GM23248 (cell line): ENCODE data around the gene TRAF2. TPM values are rescaled to one million over a fixed set of nuclear protein-coding genes. Genes with fewer than 3 reads are reported as not detected.
"Not testable (repeated sequence)": the region's sequence is repeated elsewhere in the genome, so short reads cannot be mapped to it uniquely, and the experiment has no call there.

Source experiments
- DNase-seq: peaks from one replicate; pipeline ENCODE4 v3.0.0-alpha.2; 2015
- H2AFZ ChIP-seq: fragments of 200-600 bp; sonication (generic); 2 replicates; pipeline ENCODE4 v1.6.1; 2016; ENCODE audit warnings: antibody characterized with exemption
- H3F3A ChIP-seq: fragments of 200-600 bp; sonication (generic); 2 replicates; pipeline ENCODE4 v1.6.1; 2016; ENCODE audit warnings: mild to moderate bottlenecking, antibody characterized with exemption, mixed run types; ENCODE audit not compliant: insufficient read depth
- H3K27ac ChIP-seq: fragments of 200-600 bp; sonication (generic); 2 replicates; pipeline ENCODE4 v1.5.1; 2016; ENCODE audit warnings: mild to moderate bottlenecking
- H3K27me3 ChIP-seq: fragments of 200-600 bp; sonication (generic); replicated peaks from 2 replicates; pipeline ENCODE4 v1.6.1; 2016; ENCODE audit warnings: mild to moderate bottlenecking; ENCODE audit not compliant: insufficient read depth
- H3K36me3 ChIP-seq: fragments of 200-600 bp; sonication (generic); 2 replicates; pipeline ENCODE4 v1.6.1; 2016; ENCODE audit warnings: low read depth, mild to moderate bottlenecking
- H3K4me1 ChIP-seq: fragments of 200-600 bp; sonication (generic); 2 replicates; pipeline ENCODE4 v1.6.1; 2016; ENCODE audit warnings: mild to moderate bottlenecking; ENCODE audit not compliant: insufficient read depth
- H3K4me2 ChIP-seq: fragments of 200-600 bp; sonication (generic); one replicate; pipeline ENCODE4 v1.6.1; 2016; ENCODE audit warnings: mild to moderate bottlenecking; ENCODE audit not compliant: unreplicated experiment
- H3K4me3 ChIP-seq: fragments of 200-600 bp; sonication (generic); 2 replicates; pipeline ENCODE4 v1.5.1; 2016; ENCODE audit warnings: mild to moderate bottlenecking
- H3K79me2 ChIP-seq: fragments of 200-600 bp; sonication (generic); 2 replicates; pipeline ENCODE4 v1.6.1; 2016; ENCODE audit warnings: mild to moderate bottlenecking; ENCODE audit not compliant: insufficient read depth
- H3K9ac ChIP-seq: fragments of 200-600 bp; sonication (generic); 2 replicates; pipeline ENCODE4 v1.6.1; 2016; ENCODE audit warnings: mild to moderate bottlenecking
- H3K9me2 ChIP-seq: fragments of 200-600 bp; sonication (generic); 2 replicates; pipeline ENCODE4 v1.6.1; 2016; ENCODE audit warnings: mixed run types, mild to moderate bottlenecking, moderate library complexity; ENCODE audit not compliant: insufficient read depth
- H3K9me3 ChIP-seq: fragments of 200-600 bp; sonication (generic); one replicate; pipeline ENCODE4 v1.6.1; 2017; ENCODE audit warnings: low read depth
- H4K20me1 ChIP-seq: fragments of 200-600 bp; sonication (generic); 2 replicates; pipeline ENCODE4 v1.6.0; 2016; ENCODE audit not compliant: insufficient read depth
- EZH2 ChIP-seq: fragments of 200-600 bp; sonication (generic); IDR thresholded peaks from 2 replicates; pipeline ENCODE4 v1.6.1; 2018; ENCODE audit warnings: antibody characterized with exemption, mild to moderate bottlenecking; ENCODE audit not compliant: insufficient read depth, poor library complexity, severe bottlenecking
- EZH2phosphoT487 ChIP-seq: fragments of 200-600 bp; sonication (generic); IDR thresholded peaks from 2 replicates; pipeline ENCODE4 v1.6.1; 2018; ENCODE audit warnings: antibody characterized with exemption, moderate library complexity, mild to moderate bottlenecking, low read depth; ENCODE audit not compliant: insufficient read depth
- WGBS, 2 experiments: methylation state at CpG; one replicate each; pipeline ENCODE4 v1.1.6; 2015 to 2017; ENCODE audit warnings: low lambda C conversion rate in 2 of 2, low coverage in 1 of 2; ENCODE audit errors: missing lambda C conversion rate in 2 of 2; 5-methylcytosine and 5-hydroxymethylcytosine counted together
- in situ Hi-C: fragments of 300-500 bp; cut with MboI; formaldehyde crosslinking; loops from 2 replicates; pipeline ENCODE4 v1.15.0; 2020
- polyA plus RNA-seq: library from polyadenylated mRNA; unstranded; fragments of >200 nt; fragmentation: Nextera tagmentation; extraction: Ambion mirVana; gene quantifications from 2 replicates; pipeline ENCODE4 v1.2.1, GENCODE V29; 2016
- total RNA-seq: library from RNA; depleted of rRNA; stranded (reverse); fragments of >200 nt; shearing (Covaris generic); gene quantifications from 2 replicates; pipeline ENCODE4 v1.2.3, GENCODE V29; 2014

The TRAF2 gene
- total and polyA plus RNA-seq, 2 experiments from 2014 or later: 8.1 to 15.0 TPM

- Histone ChIP-seq H3F3A (no peaks in the 10 kb centered on the region), H3K27ac (no peak overlapping the region), H3K4me1 (peaks cover 15% of the 10 kb centered on the region), H3K9ac (no peak overlapping the region), H3K79me2 (peaks cover 46% of the 10 kb centered on the region), H3K36me3 (peaks cover 6% of the 10 kb centered on the region), H2AFZ (no peak overlapping the region), H3K27me3 (no peaks in the 10 kb centered on the region), H3K9me2 (no peaks in the 10 kb centered on the region), H4K20me1 (no peaks in the 10 kb centered on the region), H3K9me3 (no peaks in the 10 kb centered on the region), H3K4me2 (no peak overlapping the region), H3K4me3 (no peak overlapping the region)
- no peak for DNase-seq
- in situ Hi-C loops: no loop called here
- 92 to 94% methylated on average over 12 of the region's 12 CpGs for WGBS, 2 experiments
- TF ChIP-seq EZH2 (no peak), EZH2phosphoT487 (no peak)
These were observed 22.6 kb upstream of the TRAF2 start for GRCh38 chr9:136863623-136864273.

- no peaks in the 10 kb centered on the region for H3K9me2 ChIP-seq
- no peaks in the 10 kb centered on the region for H3K9me3 ChIP-seq
- H2AFZ ChIP-seq: no peak overlapping the region
- DNase-seq: no peak
- WGBS, 2 experiments: 60 to 69% methylated on average over 10 to 11 of the region's 11 CpGs
- no peaks in the 10 kb centered on the region for H4K20me1 ChIP-seq
- in situ Hi-C loops: no loop called here
- H3F3A ChIP-seq: no peaks in the 10 kb centered on the region
- TF ChIP-seq EZH2 (no peak), EZH2phosphoT487 (no peak)
- peaks cover 15% of the 10 kb centered on the region for H3K4me1 ChIP-seq
- peak overlapping the region; percentile 95 for H3K9ac ChIP-seq
- H3K79me2 ChIP-seq: peaks cover 46% of the 10 kb centered on the region
- H3K27me3 ChIP-seq: no peaks in the 10 kb centered on the region
- peak overlapping the region; percentile 84 for H3K4me2 ChIP-seq
- H3K27ac ChIP-seq: no peak overlapping the region
- H3K4me3 ChIP-seq: peak overlapping the region; percentile 92
- peaks cover 6% of the 10 kb centered on the region for H3K36me3 ChIP-seq
These were observed 21.1 kb upstream of the TRAF2 start for GRCh38 chr9:136865041-136865767.

DNA sequence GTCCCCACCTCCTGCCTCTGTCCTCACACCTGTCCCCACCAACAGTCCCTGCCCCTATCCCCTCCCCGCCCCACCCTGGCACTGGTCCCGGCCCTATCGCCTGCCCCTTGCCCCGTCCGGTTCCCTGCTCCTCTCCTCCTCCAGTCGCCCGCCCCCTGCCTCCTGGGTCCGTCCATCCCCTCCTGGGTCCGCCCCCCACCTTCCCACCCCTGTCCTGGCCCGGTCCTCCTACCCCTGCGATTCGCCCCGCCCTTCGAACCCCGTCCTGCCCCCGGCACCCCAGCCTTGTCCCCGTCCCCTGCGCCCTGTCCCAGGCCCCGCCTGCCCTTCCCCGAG, 20.6 kb upstream of the TRAF2 start:
- H3K36me3 ChIP-seq: peaks cover 6% of the 10 kb centered on the region
- WGBS, 2 experiments: 1% methylated on average over 20 of the region's 20 CpGs; no CpG with 5 or more reads in 1 of the 2 experiments
- peaks cover 46% of the 10 kb centered on the region for H3K79me2 ChIP-seq
- no peaks in the 10 kb centered on the region for H3F3A ChIP-seq
- no peak for TF ChIP-seq EZH2phosphoT487
- TF ChIP-seq EZH2: no peak
- H2AFZ ChIP-seq: peak overlapping the region; percentile 59; the same call in 1 of the 2 replicates
- in situ Hi-C loops: no loop called here
- H3K4me1 ChIP-seq: peaks cover 15% of the 10 kb centered on the region
- H3K4me3 ChIP-seq: peak overlapping the region; percentile 92
- H3K27ac ChIP-seq: peak overlapping the region; percentile 55
- H4K20me1 ChIP-seq: no peaks in the 10 kb centered on the region
- no peaks in the 10 kb centered on the region for H3K9me2 ChIP-seq
- peak; percentile 31 for DNase-seq
- peak overlapping the region; percentile 95 for H3K9ac ChIP-seq
- peak overlapping the region; percentile 84 for H3K4me2 ChIP-seq
- no peaks in the 10 kb centered on the region for H3K27me3 ChIP-seq
- no peaks in the 10 kb centered on the region for H3K9me3 ChIP-seq

- H3K9me3 ChIP-seq, H3F3A ChIP-seq, in situ Hi-C loops, H3K9me2 ChIP-seq, DNase-seq, H3K36me3 ChIP-seq, H4K20me1 ChIP-seq, H3K27me3 ChIP-seq: not testable (repeated sequence)
- 0 out of 2 replicates have a peak overlapping the region, but pooled peaks have one; percentile 17 for H3K27ac ChIP-seq
- H3K79me2 ChIP-seq: peaks cover 46% of the 10 kb centered on the region
- H3K9ac ChIP-seq: peak overlapping the region; percentile 95
- peak overlapping the region; percentile 92 for H3K4me3 ChIP-seq
- peak overlapping the region; percentile 90 for H3K4me2 ChIP-seq
- H2AFZ ChIP-seq: 0 out of 2 replicates have a peak overlapping the region, but pooled peaks have one; percentile 66
- peaks cover 15% of the 10 kb centered on the region for H3K4me1 ChIP-seq
- 90 to 93% methylated on average over 28 to 29 of the region's 29 CpGs for WGBS, 2 experiments
These were observed 19.4 kb upstream of the TRAF2 start for GRCh38 chr9:136866898-136867421.
